ENCODE data around the gene EDA2R. TPM values are rescaled to one million over a fixed set of nuclear protein-coding genes. Genes with fewer than 3 reads are reported as not detected.

Gene EDA2R
- total RNA-seq, 1 donor from 2014 or later, result 25.3 TPM

DNA sequence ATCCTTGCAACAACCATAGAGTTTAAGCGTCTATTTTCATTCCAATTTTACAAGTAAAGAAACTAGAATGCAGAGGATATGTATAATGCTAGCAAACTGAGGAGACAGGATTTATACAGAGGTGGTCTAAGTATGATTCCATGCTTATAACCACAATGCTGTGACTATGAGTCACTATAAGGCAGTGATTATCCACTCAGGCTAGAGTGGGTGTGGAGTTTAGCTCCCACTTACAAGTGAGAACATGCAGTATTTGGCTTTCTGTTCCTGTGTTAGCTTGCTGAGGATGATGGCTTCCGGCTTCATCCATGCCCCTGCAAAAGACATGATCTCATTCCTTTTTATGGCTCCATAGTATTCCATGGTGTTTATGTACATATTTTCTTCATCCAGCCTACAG lies 41.6 kb upstream of the EDA2R start:
- Histone ChIP-seq H3K9me3 (ENCODE audit: insufficient read depth, low read depth, low read length) (no peaks in the 10 kb centered on the region), H3K36me3 (ENCODE audit: insufficient read depth, low read length) (no peaks in the 10 kb centered on the region), H3K9ac (ENCODE audit: low read length) (no peak overlapping the region), H3K4me1 (ENCODE audit: insufficient read depth, low read length) (peaks cover 13% of the 10 kb centered on the region), H3K27me3 (ENCODE audit: insufficient read depth, low read length) (no peaks in the 10 kb centered on the region), H3K4me3 (ENCODE audit: insufficient read depth, low read depth, low read length) (no peak overlapping the region), H3K27ac (ENCODE audit: low read depth, low read length) (no peak overlapping the region), H3K4me2 (ENCODE audit: low read length) (no peak overlapping the region), H3K79me2 (ENCODE audit: insufficient read depth, low read length) (no peaks in the 10 kb centered on the region), H2AFZ (ENCODE audit: low read depth, low read length) (no peak overlapping the region), H4K20me1 (ENCODE audit: insufficient read depth, low read length) (no peaks in the 10 kb centered on the region)
- H3K4me1 Mint-ChIP-seq (ENCODE audit: low read depth, unreplicated experiment), result peaks cover 8% of the 10 kb centered on the region
- H3K4me3 Mint-ChIP-seq (ENCODE audit: unreplicated experiment), result no peak overlapping the region
- DNase-seq (ENCODE audit: low read depth) (peak; percentile 31), FAIRE-seq (no peak)
- peaks cover 1% of the 10 kb centered on the region for H3K27me3 Mint-ChIP-seq (ENCODE audit: low read depth, unreplicated experiment)
- H3K36me3 Mint-ChIP-seq (ENCODE audit: low read depth, unreplicated experiment), result no peaks in the 10 kb centered on the region
- TF ChIP-seq, protein P1, sequence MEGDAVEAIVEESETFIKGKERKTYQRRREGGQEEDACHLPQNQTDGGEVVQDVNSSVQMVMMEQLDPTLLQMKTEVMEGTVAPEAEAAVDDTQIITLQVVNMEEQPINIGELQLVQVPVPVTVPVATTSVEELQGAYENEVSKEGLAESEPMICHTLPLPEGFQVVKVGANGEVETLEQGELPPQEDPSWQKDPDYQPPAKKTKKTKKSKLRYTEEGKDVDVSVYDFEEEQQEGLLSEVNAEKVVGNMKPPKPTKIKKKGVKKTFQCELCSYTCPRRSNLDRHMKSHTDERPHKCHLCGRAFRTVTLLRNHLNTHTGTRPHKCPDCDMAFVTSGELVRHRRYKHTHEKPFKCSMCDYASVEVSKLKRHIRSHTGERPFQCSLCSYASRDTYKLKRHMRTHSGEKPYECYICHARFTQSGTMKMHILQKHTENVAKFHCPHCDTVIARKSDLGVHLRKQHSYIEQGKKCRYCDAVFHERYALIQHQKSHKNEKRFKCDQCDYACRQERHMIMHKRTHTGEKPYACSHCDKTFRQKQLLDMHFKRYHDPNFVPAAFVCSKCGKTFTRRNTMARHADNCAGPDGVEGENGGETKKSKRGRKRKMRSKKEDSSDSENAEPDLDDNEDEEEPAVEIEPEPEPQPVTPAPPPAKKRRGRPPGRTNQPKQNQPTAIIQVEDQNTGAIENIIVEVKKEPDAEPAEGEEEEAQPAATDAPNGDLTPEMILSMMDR (IDR thresholded peaks at IDR 0.05; ENCODE audit: insufficient read depth, low read depth, low read length), result no peak
- TF ChIP-seq EZH2 (IDR thresholded peaks at IDR 0.05; ENCODE audit: insufficient read depth, low read length), result no peak
- H3K27ac Mint-ChIP-seq (ENCODE audit: unreplicated experiment), result no peak overlapping the region
- no peaks in the 10 kb centered on the region for H3K9me3 Mint-ChIP-seq (ENCODE audit: unreplicated experiment)

DNA sequence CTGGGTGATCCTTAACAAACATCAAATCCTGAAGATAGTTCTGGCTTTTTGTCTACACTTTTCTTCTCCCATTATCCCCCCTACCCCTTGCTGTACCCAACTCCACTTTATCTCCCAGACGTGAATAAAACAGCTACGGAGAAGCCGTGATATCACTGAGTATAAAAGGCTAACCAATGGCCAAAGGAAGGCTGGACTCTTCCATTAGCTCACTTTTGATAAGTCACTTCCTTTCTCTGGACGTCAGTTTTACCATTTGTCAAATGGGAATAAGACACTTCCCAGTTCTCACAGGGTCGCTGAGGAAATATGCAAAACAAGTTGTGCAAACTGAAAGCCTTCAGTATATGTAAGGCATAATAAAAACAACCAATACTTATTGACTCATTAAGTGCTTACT lies 38.6 kb upstream of the EDA2R start:
- H4K20me1 ChIP-seq (ENCODE audit: insufficient read depth, low read length), result no peaks in the 10 kb centered on the region

DNA sequence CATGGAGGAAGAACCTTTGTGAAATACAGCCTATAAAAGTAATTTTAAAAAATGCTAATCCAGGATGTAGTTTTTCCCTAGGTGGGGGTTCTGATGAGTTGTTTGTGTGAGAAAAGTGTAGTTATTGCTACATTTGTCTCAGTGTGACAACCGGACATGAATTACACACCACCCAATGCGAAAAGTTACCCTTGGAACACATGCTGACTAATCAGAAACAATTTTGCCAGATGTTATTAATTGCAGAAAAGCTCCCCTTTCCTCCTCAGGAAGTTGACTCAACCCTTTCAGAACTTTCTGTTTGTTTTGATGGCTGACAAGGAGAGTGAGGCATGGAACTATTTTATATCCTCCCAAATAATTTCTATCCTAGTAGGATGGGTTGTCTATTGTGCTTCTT lies 38.1 kb upstream of the EDA2R start:
- DNase-seq (ENCODE audit: low read depth), result peak; percentile 61
- Histone ChIP-seq H3K36me3 (ENCODE audit: insufficient read depth, low read length) (no peaks in the 10 kb centered on the region), H2AFZ (ENCODE audit: low read depth, low read length) (peak overlapping the region; percentile 24), H3K9ac (ENCODE audit: low read length) (peak overlapping the region; percentile 77), H3K79me2 (ENCODE audit: insufficient read depth, low read length) (no peaks in the 10 kb centered on the region), H3K4me2 (ENCODE audit: low read length) (peak overlapping the region; percentile 78), H3K4me1 (ENCODE audit: insufficient read depth, low read length) (peaks cover 13% of the 10 kb centered on the region), H3K9me3 (ENCODE audit: insufficient read depth, low read depth, low read length) (no peaks in the 10 kb centered on the region), H4K20me1 (ENCODE audit: insufficient read depth, low read length) (no peaks in the 10 kb centered on the region), H3K4me3 (ENCODE audit: insufficient read depth, low read depth, low read length) (peak overlapping the region; percentile 37), H3K27me3 (ENCODE audit: insufficient read depth, low read length) (no peaks in the 10 kb centered on the region), H3K27ac (ENCODE audit: low read depth, low read length) (peak overlapping the region; percentile 84)
- Mint-ChIP-seq H3K9me3 (ENCODE audit: unreplicated experiment) (no peaks in the 10 kb centered on the region), H3K4me3 (ENCODE audit: unreplicated experiment) (no peak overlapping the region), H3K27ac (ENCODE audit: unreplicated experiment) (no peak overlapping the region), H3K36me3 (ENCODE audit: low read depth, unreplicated experiment) (no peaks in the 10 kb centered on the region), H3K27me3 (ENCODE audit: low read depth, unreplicated experiment) (peaks cover 1% of the 10 kb centered on the region), H3K4me1 (ENCODE audit: low read depth, unreplicated experiment) (peaks cover 8% of the 10 kb centered on the region)
- TF ChIP-seq, protein P1 (IDR thresholded peaks at IDR 0.05; ENCODE audit: insufficient read depth, low read depth, low read length), result no peak
- no peak for TF ChIP-seq EZH2 (IDR thresholded peaks at IDR 0.05; ENCODE audit: insufficient read depth, low read length)
- no peak for FAIRE-seq

More for the DNA sequence above, 38.6 kb upstream of the EDA2R start:
- Histone ChIP-seq H3K4me2 (ENCODE audit: low read length) (peak overlapping the region; percentile 78), H3K9me3 (ENCODE audit: insufficient read depth, low read depth, low read length) (no peaks in the 10 kb centered on the region), H3K9ac (ENCODE audit: low read length) (peak overlapping the region; percentile 43), H3K27ac (ENCODE audit: low read depth, low read length) (peak overlapping the region; percentile 84), H3K4me3 (ENCODE audit: insufficient read depth, low read depth, low read length) (peak overlapping the region; percentile 37), H3K27me3 (ENCODE audit: insufficient read depth, low read length) (no peaks in the 10 kb centered on the region), H3K36me3 (ENCODE audit: insufficient read depth, low read length) (no peaks in the 10 kb centered on the region), H2AFZ (ENCODE audit: low read depth, low read length) (peak overlapping the region; percentile 24), H3K79me2 (ENCODE audit: insufficient read depth, low read length) (no peaks in the 10 kb centered on the region), H3K4me1 (ENCODE audit: insufficient read depth, low read length) (peaks cover 13% of the 10 kb centered on the region)
- H3K4me1 Mint-ChIP-seq (ENCODE audit: low read depth, unreplicated experiment), result peaks cover 8% of the 10 kb centered on the region
- H3K27ac Mint-ChIP-seq (ENCODE audit: unreplicated experiment), result no peak overlapping the region
- FAIRE-seq, result no peak
- H3K27me3 Mint-ChIP-seq (ENCODE audit: low read depth, unreplicated experiment), result peaks cover 1% of the 10 kb centered on the region
- H3K36me3 Mint-ChIP-seq (ENCODE audit: low read depth, unreplicated experiment), result no peaks in the 10 kb centered on the region
- no peaks in the 10 kb centered on the region for H3K9me3 Mint-ChIP-seq (ENCODE audit: unreplicated experiment)
- H3K4me3 Mint-ChIP-seq (ENCODE audit: unreplicated experiment), result peak overlapping the region; percentile 54
- no peak for TF ChIP-seq EZH2 (IDR thresholded peaks at IDR 0.05; ENCODE audit: insufficient read depth, low read length)
- TF ChIP-seq, protein P1 (IDR thresholded peaks at IDR 0.05; ENCODE audit: insufficient read depth, low read depth, low read length), result no peak
- DNase-seq (ENCODE audit: low read depth), result peak; percentile 22
